Measurements from ENCODE around the gene PFDN6.

Gene PFDN6

GRCh38 chr6:33296797-33297405 lies 7.5 kb downstream of the PFDN6 start:
- DNase-seq, result no peak

GRCh38 chr6:33297406-33297955 lies 8.1 kb downstream of the PFDN6 start:
- no peak for DNase-seq

- DNase-seq, result peak; percentile 30
Measured at GRCh38 chr6:33297956-33298772, 8.8 kb downstream of the PFDN6 start.

GRCh38 chr6:33298773-33299236 lies 9.4 kb downstream of the PFDN6 start, which contains the start of gene RGL2:
RGL2 (minus strand) TSS chr6:33298942; CDS start chr6:33298610, 332 bp downstream.
- DNase-seq, result no peak

GRCh38 chr6:33299237-33299944 lies 10.0 kb downstream of the PFDN6 start:
- DNase-seq, result peak; percentile 89

- no peak for DNase-seq
Measured at GRCh38 chr6:33301877-33302276, 12.5 kb downstream of the PFDN6 start.

GRCh38 chr6:33304216-33304615 lies 14.8 kb downstream of the PFDN6 start:
- DNase-seq, result no peak

- DNase-seq, result no peak
Measured at GRCh38 chr6:33305052-33305451, 15.7 kb downstream of the PFDN6 start.

- no peak for DNase-seq
Measured at GRCh38 chr6:33306356-33306755, 17.0 kb downstream of the PFDN6 start.

GRCh38 chr6:33312361-33313104 lies 23.1 kb downstream of the PFDN6 start:
- peak; percentile 76 for DNase-seq

- peak; percentile 49 for DNase-seq
Measured at GRCh38 chr6:33313105-33313708, 23.8 kb downstream of the PFDN6 start.

- peak; percentile 78 for DNase-seq
Measured at GRCh38 chr6:33313709-33314514, 24.5 kb downstream of the PFDN6 start, which contains the start of gene TAPBP. TAPBP (minus strand) TSS chr6:33314078; CDS start chr6:33314041, 37 bp downstream.

GRCh38 chr6:33314515-33314942 lies 25.1 kb downstream of the PFDN6 start:
- DNase-seq, result peak; percentile 61

- DNase-seq, result no peak
Measured at GRCh38 chr6:33314943-33315792, 25.8 kb downstream of the PFDN6 start.

- no peak for DNase-seq
Measured at GRCh38 chr6:33315793-33316602, 26.6 kb downstream of the PFDN6 start.

GRCh38 chr6:33316603-33317418 lies 27.4 kb downstream of the PFDN6 start:
- no peak for DNase-seq

- DNase-seq, result no peak
Measured at GRCh38 chr6:33317419-33317668, 27.9 kb downstream of the PFDN6 start.

GRCh38 chr6:33317669-33318425 lies 28.4 kb downstream of the PFDN6 start, which contains the start of gene ZBTB22:
ZBTB22 (minus strand) TSS chr6:33317744; CDS start chr6:33316916, 828 bp downstream.
- DNase-seq, result peak; percentile 91

All from activated T-cell treated with anti-CD3 and anti-CD28 coated beads for 4 hours (primary cell).